Measurements from ENCODE around the gene ALK. TPM values are rescaled to one million over a fixed set of nuclear protein-coding genes. Genes with fewer than 3 reads are reported as not detected.
"Not testable (repeated sequence)": the region's sequence is repeated elsewhere in the genome, so short reads cannot be mapped to it uniquely, and the experiment has no call there.

ALK gene
- polyA plus RNA-seq, 4 donors, result 0.04 to 0.98 TPM; not detected in 2

- Histone ChIP-seq H3K4me3 (ENCODE audit: low read depth in 1 of 3, low read length in 3 of 3) (no peak overlapping the region), H3K4me1 (ENCODE audit: control insufficient read depth in 3 of 3, insufficient read depth in 2 of 3, low read depth in 1 of 3, low read length in 2 of 3) (peaks cover 0 to 14% (median 0%) of the 10 kb centered on the region in 3 donors), H3K36me3 (ENCODE audit: control insufficient read depth in 3 of 3, insufficient read depth in 2 of 3, low read depth in 1 of 3, low read length in 3 of 3) (no peaks in the 10 kb centered on the region), H3K9me3 (ENCODE audit: control insufficient read depth in 2 of 2, insufficient read depth in 1 of 2, low read depth in 1 of 2, low read length in 1 of 2) (peaks cover 0 to 3% of the 10 kb centered on the region in 2 donors), H3K27ac (ENCODE audit: low read depth in 1 of 3, low read length in 2 of 3) (no peak overlapping the region), H3K27me3 (ENCODE audit: control insufficient read depth in 3 of 3, insufficient read depth in 3 of 3, low read length in 3 of 3) (peaks cover 0 to 3% (median 0%) of the 10 kb centered on the region in 3 donors)
- DNase-seq (no peak), FAIRE-seq (no peak)
- 96% methylated on average over 5 of the region's 5 CpGs for WGBS, 3 donors
These were observed 657.5 kb downstream of the ALK start for GRCh38 chr2:29263886-29264285.

DNA sequence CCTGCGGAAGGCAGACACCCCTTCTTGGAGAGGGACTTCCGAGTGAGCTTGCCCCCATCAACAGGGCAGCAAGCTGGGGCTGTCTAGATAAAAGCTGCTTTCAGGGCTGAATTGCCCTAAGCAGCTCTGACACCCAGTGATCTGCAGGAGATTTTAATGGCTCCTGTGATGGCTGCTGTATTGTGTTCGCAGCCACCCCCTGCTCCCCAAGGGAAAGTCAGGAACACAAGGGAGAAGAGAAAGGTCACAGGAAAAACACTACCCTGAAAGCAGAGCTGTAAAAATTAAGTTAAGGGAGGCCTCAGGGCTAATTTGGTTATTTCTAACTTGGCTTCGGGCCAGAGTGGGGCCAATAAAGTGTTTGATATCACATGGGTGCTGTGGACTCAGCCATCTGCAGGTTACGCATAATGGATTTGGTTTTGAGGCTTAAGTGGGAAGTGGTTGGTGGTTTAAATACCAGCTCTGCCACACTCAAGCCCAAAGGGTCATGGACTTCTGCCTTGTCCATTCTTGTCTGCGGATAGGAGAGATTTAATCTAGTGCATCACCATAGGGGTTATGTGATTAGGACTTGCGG, 658.6 kb downstream of the ALK start:
- H3K4me3 ChIP-seq (ENCODE audit: low read depth in 1 of 3, low read length in 3 of 3), result no peak overlapping the region
- DNase-seq (peak; percentile 11 to 63), FAIRE-seq (no peak)
- peaks cover 0 to 3% of the 10 kb centered on the region in 2 donors for H3K9me3 ChIP-seq (ENCODE audit: control insufficient read depth in 2 of 2, insufficient read depth in 1 of 2, low read depth in 1 of 2, low read length in 1 of 2)
- 36 to 66% (median 46%) methylated on average over 7 of the region's 7 CpGs for WGBS, 3 donors
- H3K36me3 ChIP-seq (ENCODE audit: control insufficient read depth in 3 of 3, insufficient read depth in 2 of 3, low read depth in 1 of 3, low read length in 3 of 3), result no peaks in the 10 kb centered on the region
- peaks cover 0 to 3% (median 0%) of the 10 kb centered on the region in 3 donors for H3K27me3 ChIP-seq (ENCODE audit: control insufficient read depth in 3 of 3, insufficient read depth in 3 of 3, low read length in 3 of 3)
- no peak overlapping the region for H3K27ac ChIP-seq (ENCODE audit: low read depth in 1 of 3, low read length in 2 of 3)
- peaks cover 0 to 14% (median 0%) of the 10 kb centered on the region in 3 donors for H3K4me1 ChIP-seq (ENCODE audit: control insufficient read depth in 3 of 3, insufficient read depth in 2 of 3, low read depth in 1 of 3, low read length in 2 of 3)

GRCh38 chr2:29261003-29261402, 660.4 kb downstream of the ALK start:
- Histone ChIP-seq H3K27ac (ENCODE audit: low read depth in 1 of 3, low read length in 2 of 3) (no peak overlapping the region), H3K9me3 (ENCODE audit: control insufficient read depth in 2 of 2, insufficient read depth in 1 of 2, low read depth in 1 of 2, low read length in 1 of 2) (peaks cover 0 to 3% of the 10 kb centered on the region in 2 donors), H3K27me3 (ENCODE audit: control insufficient read depth in 3 of 3, insufficient read depth in 3 of 3, low read length in 3 of 3) (peaks cover 0 to 3% (median 0%) of the 10 kb centered on the region in 3 donors), H3K4me3 (ENCODE audit: low read depth in 1 of 3, low read length in 3 of 3) (no peak overlapping the region), H3K36me3 (ENCODE audit: control insufficient read depth in 3 of 3, insufficient read depth in 2 of 3, low read depth in 1 of 3, low read length in 3 of 3) (no peaks in the 10 kb centered on the region), H3K4me1 (ENCODE audit: control insufficient read depth in 3 of 3, insufficient read depth in 2 of 3, low read depth in 1 of 3, low read length in 2 of 3) (peaks cover 0 to 14% (median 0%) of the 10 kb centered on the region in 3 donors)
- FAIRE-seq (no peak), DNase-seq (no peak)
- WGBS, 3 donors, result 72 to 76% (median 75%) methylated on average over 3 of the region's 3 CpGs

- no peak for DNase-seq
- no peak for FAIRE-seq
These were observed 661.1 kb downstream of the ALK start for GRCh38 chr2:29260142-29260772.

GRCh38 chr2:29259221-29259620, 662.2 kb downstream of the ALK start:
- Histone ChIP-seq H3K36me3 (ENCODE audit: control insufficient read depth in 3 of 3, insufficient read depth in 2 of 3, low read depth in 1 of 3, low read length in 3 of 3) (no peaks in the 10 kb centered on the region), H3K4me3 (ENCODE audit: low read depth in 1 of 3, low read length in 3 of 3) (no peak overlapping the region), H3K4me1 (ENCODE audit: control insufficient read depth in 3 of 3, insufficient read depth in 2 of 3, low read depth in 1 of 3, low read length in 2 of 3) (peaks cover 0 to 14% (median 0%) of the 10 kb centered on the region in 3 donors), H3K9me3 (ENCODE audit: control insufficient read depth in 2 of 2, insufficient read depth in 1 of 2, low read depth in 1 of 2, low read length in 1 of 2) (peaks cover 0 to 3% of the 10 kb centered on the region in 2 donors), H3K27ac (ENCODE audit: low read depth in 1 of 3, low read length in 2 of 3) (no peak overlapping the region), H3K27me3 (ENCODE audit: control insufficient read depth in 3 of 3, insufficient read depth in 3 of 3, low read length in 3 of 3) (peaks cover 0 to 3% (median 0%) of the 10 kb centered on the region in 3 donors)
- no peak for DNase-seq
- 59 to 68% (median 66%) methylated on average over 4 of the region's 4 CpGs for WGBS, 3 donors
- FAIRE-seq, result no peak

More at GRCh38 chr2:29260142-29260772, 661.1 kb downstream of the ALK start:
- Histone ChIP-seq H3K9me3 (ENCODE audit: control insufficient read depth in 2 of 2, insufficient read depth in 1 of 2, low read depth in 1 of 2, low read length in 1 of 2) (peaks cover 0 to 3% of the 10 kb centered on the region in 2 donors), H3K4me3 (ENCODE audit: low read depth in 1 of 3, low read length in 3 of 3) (no peak overlapping the region), H3K27me3 (ENCODE audit: control insufficient read depth in 3 of 3, insufficient read depth in 3 of 3, low read length in 3 of 3) (peaks cover 0 to 3% (median 0%) of the 10 kb centered on the region in 3 donors), H3K4me1 (ENCODE audit: control insufficient read depth in 3 of 3, insufficient read depth in 2 of 3, low read depth in 1 of 3, low read length in 2 of 3) (peaks cover 0 to 14% (median 0%) of the 10 kb centered on the region in 3 donors), H3K27ac (ENCODE audit: low read depth in 1 of 3, low read length in 2 of 3) (no peak overlapping the region), H3K36me3 (ENCODE audit: control insufficient read depth in 3 of 3, insufficient read depth in 2 of 3, low read depth in 1 of 3, low read length in 3 of 3) (no peaks in the 10 kb centered on the region)
- WGBS, 3 donors, result 59 to 67% (median 59%) methylated on average over 6 of the region's 6 CpGs

DNA sequence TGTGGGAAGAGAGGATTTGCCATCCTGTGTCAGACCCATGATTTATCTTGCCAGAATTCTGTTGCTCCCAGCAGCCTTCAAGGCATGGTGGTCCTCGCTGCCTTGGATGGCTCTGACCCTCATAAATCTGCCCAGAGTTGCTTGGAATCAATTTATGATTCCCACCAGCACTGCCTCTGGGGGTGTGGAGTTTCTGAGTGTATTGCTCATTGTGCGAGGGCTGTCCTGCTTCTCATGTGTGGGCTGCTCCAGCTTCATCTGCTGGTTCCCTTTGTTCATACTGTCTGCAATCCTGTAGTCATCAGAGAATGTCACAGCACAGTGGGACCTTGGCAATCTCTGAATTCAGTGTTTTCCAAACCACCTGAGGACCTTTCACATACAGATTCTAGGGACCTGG, 666.4 kb downstream of the ALK start:
- FAIRE-seq, result no peak
- no peaks in the 10 kb centered on the region for H3K36me3 ChIP-seq (ENCODE audit: control insufficient read depth in 3 of 3, insufficient read depth in 2 of 3, low read depth in 1 of 3, low read length in 3 of 3)
- H3K9me3 ChIP-seq (ENCODE audit: control insufficient read depth in 2 of 2, insufficient read depth in 1 of 2, low read depth in 1 of 2, low read length in 1 of 2), result no peaks in the 10 kb centered on the region
- no peaks in the 10 kb centered on the region for H3K4me1 ChIP-seq (ENCODE audit: control insufficient read depth in 3 of 3, insufficient read depth in 2 of 3, low read depth in 1 of 3, low read length in 2 of 3)
- H3K4me3 ChIP-seq (ENCODE audit: low read depth in 1 of 3, low read length in 3 of 3), result no peak overlapping the region
- no peak for DNase-seq
- H3K27me3 ChIP-seq (ENCODE audit: control insufficient read depth in 3 of 3, insufficient read depth in 3 of 3, low read length in 3 of 3), result no peaks in the 10 kb centered on the region
- 59 to 73% (median 63%) methylated on average over 2 of the region's 2 CpGs for WGBS, 3 donors
- H3K27ac ChIP-seq (ENCODE audit: low read depth in 1 of 3, low read length in 2 of 3), result no peak overlapping the region

- WGBS, 3 donors, result 24 to 62% (median 36%) methylated on average over 4 of the region's 4 CpGs
- not testable (repeated sequence) for H3K27me3 ChIP-seq (ENCODE audit: control insufficient read depth in 3 of 3, insufficient read depth in 3 of 3, low read length in 3 of 3); H3K27ac ChIP-seq (ENCODE audit: low read depth in 1 of 3, low read length in 2 of 3); H3K4me1 ChIP-seq (ENCODE audit: control insufficient read depth in 3 of 3, insufficient read depth in 2 of 3, low read depth in 1 of 3, low read length in 2 of 3); H3K4me3 ChIP-seq (ENCODE audit: low read depth in 1 of 3, low read length in 3 of 3); H3K36me3 ChIP-seq (ENCODE audit: control insufficient read depth in 3 of 3, insufficient read depth in 2 of 3, low read depth in 1 of 3, low read length in 3 of 3); FAIRE-seq; H3K9me3 ChIP-seq (ENCODE audit: control insufficient read depth in 2 of 2, insufficient read depth in 1 of 2, low read depth in 1 of 2, low read length in 1 of 2)
- DNase-seq, result peak in 1 of 2 donors; percentile 11
These were observed 667.7 kb downstream of the ALK start for GRCh38 chr2:29253495-29254275.

DNA sequence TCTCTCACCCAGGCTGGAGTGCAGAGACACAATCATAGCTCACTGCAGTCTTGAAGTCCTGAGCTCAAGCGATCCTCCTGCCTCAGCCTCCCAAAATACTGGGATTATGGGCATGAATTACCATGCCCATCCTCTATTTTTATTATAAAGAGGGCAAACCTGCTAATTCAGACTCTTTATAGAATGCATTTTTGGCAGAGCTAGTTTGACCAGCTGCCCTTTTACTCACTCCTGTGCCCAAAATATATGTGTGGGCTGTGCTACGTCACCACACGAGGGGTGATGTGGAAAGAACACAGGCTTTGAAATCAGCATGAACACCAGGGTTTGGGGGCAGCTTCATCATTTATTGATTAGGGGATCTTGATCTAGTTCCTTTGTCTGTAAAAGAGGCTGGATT, 668.4 kb downstream of the ALK start:
- Histone ChIP-seq H3K27me3 (ENCODE audit: control insufficient read depth in 3 of 3, insufficient read depth in 3 of 3, low read length in 3 of 3) (no peaks in the 10 kb centered on the region), H3K9me3 (ENCODE audit: control insufficient read depth in 2 of 2, insufficient read depth in 1 of 2, low read depth in 1 of 2, low read length in 1 of 2) (no peaks in the 10 kb centered on the region), H3K27ac (ENCODE audit: low read depth in 1 of 3, low read length in 2 of 3) (no peak overlapping the region), H3K36me3 (ENCODE audit: control insufficient read depth in 3 of 3, insufficient read depth in 2 of 3, low read depth in 1 of 3, low read length in 3 of 3) (no peaks in the 10 kb centered on the region), H3K4me3 (ENCODE audit: low read depth in 1 of 3, low read length in 3 of 3) (no peak overlapping the region), H3K4me1 (ENCODE audit: control insufficient read depth in 3 of 3, insufficient read depth in 2 of 3, low read depth in 1 of 3, low read length in 2 of 3) (no peaks in the 10 kb centered on the region)
- 71 to 87% (median 85%) methylated on average over 3 of the region's 3 CpGs for WGBS, 3 donors
- no peak for FAIRE-seq
- no peak for DNase-seq
